ENCODE measurements around the gene UCP3. TPM values are rescaled to one million over a fixed set of nuclear protein-coding genes. Genes with fewer than 3 reads are reported as not detected.

UCP3 gene
- total and polyA plus RNA-seq, 2 of the 8 experiments (the other 6 are each of a cell fraction or from before 2014, with no cell fraction given): 0.85 to 1.3 TPM

DNA sequence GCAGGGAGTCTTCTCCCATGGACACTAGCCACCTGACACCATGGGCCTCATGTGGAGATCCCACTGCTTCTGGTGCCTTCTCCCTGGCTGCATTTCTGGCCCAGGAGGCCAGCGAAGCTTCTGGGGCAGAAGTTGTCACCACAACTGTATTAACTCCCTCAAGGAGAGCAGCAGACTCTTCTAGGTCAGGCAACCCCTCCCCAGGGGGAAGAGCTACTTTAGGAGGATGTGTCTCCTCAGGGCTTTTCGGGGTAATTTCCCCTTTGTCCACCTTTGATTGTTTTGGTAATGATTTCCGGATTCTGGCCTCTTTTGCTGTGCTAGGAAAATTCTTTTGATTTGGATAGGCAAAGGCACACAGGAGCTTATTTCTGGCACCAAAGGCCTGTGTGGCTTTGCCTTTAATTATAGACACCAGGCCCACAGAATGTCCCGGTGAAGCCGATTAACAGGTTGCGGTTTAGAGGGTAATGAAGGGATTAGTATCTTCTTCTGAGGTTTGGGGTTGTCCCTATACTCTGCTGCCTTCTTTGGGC lies 17.3 kb downstream of the UCP3 start:
- H2BK15ac ChIP-seq (ENCODE audit: low read length): no peak overlapping the region
- no peaks in the 10 kb centered on the region for H3K23me2 ChIP-seq (ENCODE audit: low read depth, low read length)
- no peaks in the 10 kb centered on the region for H3K79me2 ChIP-seq (ENCODE audit: control insufficient read depth in 1 of 2, insufficient read depth in 2 of 2, low read length in 2 of 2)
- no peak overlapping the region for H2BK120ac ChIP-seq (replicated peaks; ENCODE audit: low read depth, low read length)
- no peak overlapping the region for H3K4me3 ChIP-seq (ENCODE audit: extremely low read depth in 1 of 4, insufficient read depth in 2 of 4, low read depth in 3 of 4, low read length in 4 of 4)
- no peak overlapping the region for H3K23ac ChIP-seq (ENCODE audit: insufficient read length)
- no peak overlapping the region for H2BK20ac ChIP-seq (ENCODE audit: low read length)
- H2AFZ ChIP-seq (ENCODE audit: low read length): no peak overlapping the region
- POLR2A ChIA-PET (ENCODE audit: partially characterized antibody): interaction anchor here (0.6 to 1.2 kb wide), 2 partner anchors 11 to 60 kb away, joined by 3 to 5 read pairs; no protein-coding TSS in a partner anchor
- H3K4ac ChIP-seq (replicated peaks; ENCODE audit: insufficient read length, low read depth, low read length): no peak overlapping the region
- H2BK12ac ChIP-seq (ENCODE audit: low read depth, low read length): no peak overlapping the region
- H4K91ac ChIP-seq (replicated peaks; ENCODE audit: insufficient read length, low read length): no peak overlapping the region
- DNase-seq (ENCODE audit: low read depth in 1 of 2, low spot score in 2 of 2) (no peak), FAIRE-seq (no peak)
- H3K9ac ChIP-seq (replicated peaks in 1 of 4; ENCODE audit: extremely low read depth in 1 of 4, low read depth in 3 of 4, low read length in 3 of 4): no peak overlapping the region
- no peak overlapping the region for H3K56ac ChIP-seq (replicated peaks; ENCODE audit: insufficient read length, low read depth, low read length)
- H3K4me1 ChIP-seq (replicated peaks in 1 of 4; ENCODE audit: control insufficient read depth in 3 of 4, insufficient read depth in 4 of 4, low read length in 3 of 4): peaks cover 0 to 4% (median 0%) of the 10 kb centered on the region in 4 experiments; a peak in 1 of 7 replicates
- H2BK5ac ChIP-seq (ENCODE audit: low read depth, low read length): no peak overlapping the region
- H4K20me1 ChIP-seq (replicated peaks in 1 of 2; ENCODE audit: control insufficient read depth in 1 of 2, insufficient read depth in 2 of 2, low read length in 2 of 2): no peaks in the 10 kb centered on the region
- H4K5ac ChIP-seq (ENCODE audit: insufficient read length, low read depth, low read length): no peak overlapping the region
- H3K9me3 ChIP-seq (ENCODE audit: insufficient read depth in 2 of 2, low read depth in 1 of 2, low read length in 1 of 2): no peaks in the 10 kb centered on the region
- no peak overlapping the region for H3K4me2 ChIP-seq (ENCODE audit: insufficient read depth in 1 of 2, low read depth in 2 of 2, low read length in 2 of 2)
- no peak overlapping the region for H3K14ac ChIP-seq (ENCODE audit: insufficient read length)
- WGBS, 2 experiments (ENCODE audit: extremely low coverage in 1 of 2, insufficient coverage in 1 of 2, insufficient read length in 1 of 2, insufficient replicate concordance in 2 of 2, low coverage in 1 of 2, low lambda C conversion rate in 2 of 2, missing lambda C conversion rate in 1 of 2): 89% methylated on average over 6 of the region's 6 CpGs; no CpG with 5 or more reads in 1 of the 2 experiments
- H3K18ac ChIP-seq (ENCODE audit: extremely low read depth, low read length): no peak overlapping the region
- no peaks in the 10 kb centered on the region for H3K36me3 ChIP-seq (ENCODE audit: control insufficient read depth in 2 of 4, insufficient read depth in 4 of 4, low read length in 3 of 4)
- H4K8ac ChIP-seq (ENCODE audit: extremely low read depth, insufficient read depth, low read length): no peak overlapping the region
- no peak overlapping the region for H3K27ac ChIP-seq (ENCODE audit: low read depth, low read length)
- H3K79me1 ChIP-seq (ENCODE audit: low read depth, low read length): no peaks in the 10 kb centered on the region
- H2AK5ac ChIP-seq (ENCODE audit: low read depth, low read length): no peak overlapping the region
- H3K27me3 ChIP-seq (replicated peaks in 1 of 4; ENCODE audit: control insufficient read depth in 3 of 4, extremely low read depth in 1 of 4, insufficient read depth in 3 of 4, low read length in 3 of 4): no peaks in the 10 kb centered on the region
- CTCF ChIA-PET (ENCODE audit: partially characterized antibody): no interaction called here
- TF ChIP-seq YY1 (IDR thresholded peaks at IDR 0.05; ENCODE audit: low read depth, low read length) (no peak), MAFK (IDR thresholded peaks at IDR 0.05; ENCODE audit: low read depth, low read length) (no peak)
- TF ChIP-seq, protein P1, sequence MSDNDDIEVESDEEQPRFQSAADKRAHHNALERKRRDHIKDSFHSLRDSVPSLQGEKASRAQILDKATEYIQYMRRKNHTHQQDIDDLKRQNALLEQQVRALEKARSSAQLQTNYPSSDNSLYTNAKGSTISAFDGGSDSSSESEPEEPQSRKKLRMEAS (IDR thresholded peaks at IDR 0.05): no peak
- TF ChIP-seq, protein P2, sequence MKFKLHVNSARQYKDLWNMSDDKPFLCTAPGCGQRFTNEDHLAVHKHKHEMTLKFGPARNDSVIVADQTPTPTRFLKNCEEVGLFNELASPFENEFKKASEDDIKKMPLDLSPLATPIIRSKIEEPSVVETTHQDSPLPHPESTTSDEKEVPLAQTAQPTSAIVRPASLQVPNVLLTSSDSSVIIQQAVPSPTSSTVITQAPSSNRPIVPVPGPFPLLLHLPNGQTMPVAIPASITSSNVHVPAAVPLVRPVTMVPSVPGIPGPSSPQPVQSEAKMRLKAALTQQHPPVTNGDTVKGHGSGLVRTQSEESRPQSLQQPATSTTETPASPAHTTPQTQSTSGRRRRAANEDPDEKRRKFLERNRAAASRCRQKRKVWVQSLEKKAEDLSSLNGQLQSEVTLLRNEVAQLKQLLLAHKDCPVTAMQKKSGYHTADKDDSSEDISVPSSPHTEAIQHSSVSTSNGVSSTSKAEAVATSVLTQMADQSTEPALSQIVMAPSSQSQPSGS (IDR thresholded peaks at IDR 0.05; ENCODE audit: low read length): no peak

All from H1 (cell line).